ENCODE measurements around the gene RRAD.
"Not testable (repeated sequence)": the region's sequence is repeated elsewhere in the genome, so short reads cannot be mapped to it uniquely, and the experiment has no call there.

The RRAD gene

GRCh38 chr16:66950971-66951790, 25.8 kb upstream of the RRAD start:
- no peak for DNase-seq

DNA sequence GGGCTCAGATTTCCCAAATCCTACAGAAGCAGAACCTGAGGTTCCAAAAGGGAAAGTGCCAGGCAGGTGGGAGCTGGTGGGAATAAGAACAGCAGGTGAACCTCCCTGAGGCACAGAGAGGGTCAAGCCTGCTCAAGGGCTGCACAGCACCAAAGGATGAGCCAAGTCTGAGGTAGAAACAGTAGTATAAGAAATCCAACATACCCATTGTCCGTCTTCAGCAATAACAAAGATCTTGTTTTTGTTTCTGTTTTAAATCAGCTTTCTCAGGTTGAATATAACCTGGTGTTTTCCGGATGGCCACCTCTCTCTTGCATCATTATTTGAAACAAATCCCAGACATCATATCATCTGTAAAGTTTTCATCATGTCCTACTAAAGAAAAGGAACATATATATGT, 25.1 kb upstream of the RRAD start:
- no peak for DNase-seq

GRCh38 chr16:66949472-66949871, 24.1 kb upstream of the RRAD start:
- DNase-seq, result no peak

DNA sequence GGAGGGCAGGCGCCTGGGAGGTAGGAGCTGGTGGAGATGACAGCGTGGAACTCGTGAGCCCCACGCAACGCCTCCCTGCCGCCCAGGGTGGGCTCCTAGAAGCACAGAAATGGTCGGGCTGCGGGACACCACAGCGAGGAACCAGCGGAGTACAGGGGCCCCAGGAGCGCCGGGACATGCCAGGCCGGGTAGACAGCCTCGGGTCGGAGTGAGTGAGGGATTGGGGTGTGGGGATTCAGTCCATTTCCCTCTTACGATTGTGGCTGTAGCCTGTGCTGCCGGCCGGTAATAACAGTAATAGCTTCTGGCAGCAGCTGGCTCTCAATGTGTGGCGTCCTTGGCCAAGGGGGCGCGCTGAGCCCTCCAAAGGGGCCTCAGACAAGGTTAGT, 23.5 kb upstream of the RRAD start:
- no peak for DNase-seq

DNA sequence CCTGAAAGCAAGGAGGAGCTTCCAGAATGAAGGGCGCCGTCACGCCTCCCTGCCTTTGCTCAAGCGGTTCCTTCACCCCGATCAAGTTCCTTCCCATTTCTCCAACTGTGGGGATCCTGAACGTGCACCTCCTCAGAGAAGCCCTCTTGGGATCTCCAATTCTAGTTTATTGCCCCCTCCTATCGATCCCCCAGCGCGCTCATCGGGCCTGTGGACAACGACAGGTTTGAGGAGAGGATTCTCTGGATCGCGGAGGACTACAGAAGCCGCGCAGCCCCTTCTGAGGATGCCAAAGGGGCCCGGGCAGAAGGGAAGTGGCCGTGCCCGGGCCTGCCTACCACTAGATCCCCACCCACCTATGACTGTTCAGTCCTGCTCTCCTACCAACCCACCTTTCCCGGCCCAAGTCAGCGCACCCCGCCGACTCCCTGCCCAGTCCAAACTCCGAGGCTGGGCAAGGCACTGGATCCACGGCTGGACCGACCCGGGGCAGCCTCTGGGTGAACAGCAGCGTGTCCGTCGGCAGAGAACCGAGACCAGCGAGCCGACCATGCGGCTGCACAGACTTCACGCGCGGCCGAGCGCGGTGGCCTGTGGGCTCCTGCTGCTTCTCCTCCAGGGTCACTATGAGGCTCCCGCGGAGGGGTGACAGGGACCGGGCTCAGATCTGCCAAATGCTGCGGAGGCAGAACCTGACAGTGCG, 22.9 kb upstream of the RRAD start:
- DNase-seq, result no peak

- peak; percentile 60 to 72 for DNase-seq
Observed at GRCh38 chr16:66947302-66948065, 22.1 kb upstream of the RRAD start.

- no peak for DNase-seq
Observed at GRCh38 chr16:66946974-66947301, 21.6 kb upstream of the RRAD start.

- DNase-seq, result no peak
Observed at GRCh38 chr16:66946541-66946940, 21.2 kb upstream of the RRAD start.

- no peak for DNase-seq
Observed at GRCh38 chr16:66945939-66946338, 20.6 kb upstream of the RRAD start.

- DNase-seq, result not testable (repeated sequence)
Observed at GRCh38 chr16:66944971-66945370, 19.6 kb upstream of the RRAD start.

DNA sequence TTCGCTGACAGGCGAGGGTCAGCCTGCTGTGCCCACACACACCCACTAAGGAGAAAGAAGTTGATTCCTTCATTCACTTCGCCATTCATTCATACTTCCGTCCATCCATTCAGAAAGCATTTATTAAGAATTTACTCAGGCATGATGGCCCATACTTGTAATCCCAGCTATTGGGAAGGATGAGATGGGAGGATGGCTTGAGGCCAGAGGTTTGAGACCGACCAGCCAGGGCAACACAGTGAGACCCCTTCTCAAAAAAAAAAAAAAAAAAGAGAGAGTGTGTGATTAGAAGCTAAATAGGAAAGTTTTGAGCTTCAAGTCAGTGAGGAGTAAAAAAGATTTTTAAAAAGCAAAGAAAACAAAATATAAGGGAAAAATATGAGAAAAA, 18.7 kb upstream of the RRAD start:
- DNase-seq, result no peak

DNA sequence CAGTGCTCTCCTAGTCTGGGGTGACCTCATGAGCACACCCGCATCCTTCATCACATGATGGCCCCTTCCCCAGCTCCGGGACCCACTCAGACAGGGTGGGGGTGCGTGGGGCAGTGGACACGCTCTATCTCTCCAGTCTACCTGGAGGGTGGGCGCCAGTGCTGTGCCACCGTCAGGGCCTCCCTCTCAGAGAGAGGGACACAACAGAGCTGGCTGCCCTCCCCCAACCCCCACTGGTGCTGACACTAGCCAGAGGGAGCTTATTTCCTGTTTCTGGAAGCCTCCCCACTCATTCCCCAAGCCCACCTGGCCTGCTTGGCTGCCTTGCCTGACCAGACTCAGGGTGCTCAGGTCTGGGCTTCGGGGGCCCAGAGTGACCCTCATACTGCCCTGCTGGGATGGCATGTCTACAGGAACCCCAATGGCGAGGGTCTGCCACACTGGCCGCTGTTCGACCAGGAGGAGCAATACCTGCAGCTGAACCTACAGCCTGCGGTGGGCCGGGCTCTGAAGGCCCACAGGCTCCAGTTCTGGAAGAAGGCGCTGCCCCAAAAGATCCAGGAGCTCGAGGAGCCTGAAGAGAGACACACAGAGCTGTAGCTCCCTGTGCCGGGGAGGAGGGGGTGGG, 18.2 kb upstream of the RRAD start:
- DNase-seq, result no peak

GRCh38 chr16:66942981-66943380, 17.6 kb upstream of the RRAD start:
- no peak for DNase-seq

DNA sequence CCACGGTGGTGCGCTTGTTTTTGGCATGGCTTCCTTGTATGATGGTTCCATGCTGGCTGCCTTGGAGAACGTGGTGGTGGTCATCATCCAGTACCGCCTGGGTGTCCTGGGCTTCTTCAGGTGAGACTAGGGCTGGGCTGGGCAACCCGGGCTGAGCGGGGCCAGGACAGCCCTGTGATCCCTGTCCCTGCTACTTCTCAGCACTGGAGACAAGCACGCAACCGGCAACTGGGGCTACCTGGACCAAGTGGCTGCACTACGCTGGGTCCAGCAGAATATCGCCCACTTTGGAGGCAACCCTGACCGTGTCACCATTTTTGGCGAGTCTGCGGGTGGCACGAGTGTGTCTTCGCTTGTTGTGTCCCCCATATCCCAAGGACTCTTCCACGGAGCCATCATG, 14.9 kb upstream of the RRAD start:
- DNase-seq, result no peak

DNA sequence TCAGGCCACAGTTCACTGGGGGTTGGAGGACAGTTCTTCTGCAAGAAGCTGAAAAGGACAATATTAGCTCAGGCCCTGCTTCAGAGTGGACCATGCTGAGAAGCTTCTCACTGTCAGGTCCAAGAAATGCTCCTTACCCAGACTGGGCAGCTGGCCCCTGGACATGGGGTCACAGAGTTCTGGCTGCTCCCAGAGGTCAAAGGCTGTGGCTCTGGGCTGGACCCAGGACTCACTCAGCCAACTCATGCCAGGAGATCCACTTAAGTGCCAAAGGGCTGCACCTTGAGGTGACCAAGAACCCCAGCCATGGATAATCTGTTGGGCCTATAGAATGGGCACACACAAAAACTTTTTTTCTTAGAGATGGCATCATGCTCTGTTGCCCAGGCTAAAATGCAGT, 14.0 kb upstream of the RRAD start:
- no peak for DNase-seq

DNA sequence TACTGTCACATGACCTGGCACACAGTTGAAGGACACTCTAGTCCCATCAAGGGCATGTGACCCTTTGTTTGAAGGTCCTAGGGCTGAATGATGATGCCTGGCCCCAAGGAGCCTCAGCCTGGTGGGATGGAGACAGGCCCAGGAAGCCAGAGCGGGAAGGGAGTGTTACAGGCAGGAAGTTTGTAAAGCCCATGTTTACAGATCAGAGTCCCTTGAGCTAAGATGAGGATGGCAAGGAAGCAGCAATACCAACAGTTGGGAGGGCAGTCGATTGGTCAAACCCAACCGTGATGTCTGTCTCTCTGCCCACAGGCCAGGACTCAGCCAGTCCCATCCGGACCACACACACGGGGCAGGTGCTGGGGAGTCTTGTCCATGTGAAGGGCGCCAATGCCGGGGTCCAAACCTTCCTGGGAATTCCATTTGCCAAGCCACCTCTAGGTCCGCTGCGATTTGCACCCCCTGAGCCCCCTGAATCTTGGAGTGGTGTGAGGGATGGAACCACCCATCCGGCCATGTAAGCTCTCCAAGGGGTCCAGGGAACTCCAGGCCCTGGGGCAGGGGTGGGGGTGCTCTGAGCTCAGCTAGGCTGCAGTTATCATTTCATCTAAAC, 12.5 kb upstream of the RRAD start:
- no peak for DNase-seq

DNA sequence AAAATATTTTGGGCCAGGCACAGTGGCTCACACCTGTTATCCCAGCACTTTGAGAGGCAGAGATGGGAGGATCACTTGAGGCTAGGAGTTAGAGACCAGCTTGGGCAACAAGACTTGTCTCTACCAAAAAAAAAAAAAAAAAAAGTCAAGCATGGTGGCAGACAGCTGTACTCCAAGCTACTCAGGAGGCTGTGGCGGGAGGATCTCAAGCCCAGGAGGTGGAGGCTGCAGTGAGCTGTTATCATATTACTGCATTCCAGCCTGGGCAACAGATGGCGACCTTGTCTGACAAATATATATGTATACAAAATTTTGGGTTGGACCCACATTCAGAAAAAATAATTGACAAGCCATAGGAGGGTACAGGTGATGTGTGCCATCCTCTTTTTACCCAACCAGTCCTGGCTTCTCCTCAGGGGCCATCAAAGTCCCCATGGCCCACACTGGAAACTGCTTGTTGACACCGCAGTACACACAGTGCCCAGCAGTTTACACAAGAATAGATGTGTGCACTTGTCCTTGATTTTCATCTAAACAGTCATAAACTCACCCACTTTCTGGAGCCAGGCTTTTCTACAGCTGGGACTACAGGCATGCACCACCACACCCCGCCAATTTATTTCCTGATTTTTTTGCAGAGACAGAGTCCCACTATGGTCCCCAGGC, 11.7 kb upstream of the RRAD start:
- DNase-seq, result no peak

DNA sequence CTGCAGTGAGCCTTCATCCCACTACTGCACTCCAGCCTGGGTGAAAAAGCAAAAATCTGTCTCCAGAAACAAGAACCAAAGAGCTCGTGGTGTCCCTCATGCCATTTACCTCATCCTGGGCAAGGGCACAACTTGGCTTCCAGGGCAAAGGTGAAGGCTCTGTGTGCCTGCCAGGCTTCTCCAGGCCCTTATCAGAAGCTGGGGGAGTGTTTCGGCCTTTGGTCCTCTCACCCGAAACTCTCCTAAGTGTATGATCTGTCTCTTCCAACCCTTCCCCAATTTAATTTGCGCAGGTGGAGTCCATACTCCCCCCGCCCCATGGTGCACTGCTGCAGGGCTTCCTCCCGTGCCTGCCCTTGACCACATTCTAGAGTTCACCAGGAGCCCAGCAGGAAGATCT, 11.1 kb upstream of the RRAD start:
- no peak for DNase-seq

- DNase-seq, result no peak
Observed at GRCh38 chr16:66935314-66936011, 10.1 kb upstream of the RRAD start, which contains the start of gene CES2. CES2 (plus strand) TSS chr16:66935516; CDS start chr16:66935636, 120 bp downstream.

- DNase-seq, result not testable (repeated sequence)
Observed at GRCh38 chr16:66934839-66935313, 9.5 kb upstream of the RRAD start.

DNA sequence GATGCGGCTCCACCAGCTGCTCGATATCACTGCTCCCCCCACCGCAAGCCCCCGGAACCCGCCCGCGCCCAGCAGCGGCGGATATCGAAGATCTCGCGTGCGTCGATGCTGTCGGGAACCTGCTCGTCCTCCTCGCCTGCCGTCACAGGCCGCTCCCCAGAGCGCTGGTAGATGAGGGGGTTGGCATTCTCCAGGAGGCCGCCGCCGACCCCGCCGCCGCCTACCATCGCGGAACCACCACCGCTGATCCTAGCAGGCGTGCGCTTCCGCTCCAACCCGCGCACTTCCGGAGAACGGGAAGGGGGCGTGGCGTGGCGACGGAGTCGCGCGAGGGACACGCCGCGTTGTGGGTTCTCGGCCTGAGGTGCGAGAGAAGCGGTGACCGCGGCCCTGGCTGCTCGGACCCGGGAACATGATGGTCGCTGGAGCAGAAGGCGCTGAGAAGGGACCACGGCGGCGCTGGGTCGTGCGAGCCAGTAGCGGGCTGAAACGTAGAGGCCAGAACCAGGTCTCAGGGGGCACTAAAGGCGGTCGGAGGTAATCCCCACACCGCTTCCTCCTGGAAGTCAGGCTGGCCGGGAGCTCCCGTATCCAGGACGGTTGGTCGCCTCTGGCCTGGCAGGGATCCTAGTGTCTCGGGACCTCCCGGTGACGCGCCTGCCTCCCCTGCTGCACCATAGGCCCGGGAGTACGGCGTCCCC, 9.0 kb upstream of the RRAD start, which contains the start of gene CIAO2B:
Gene CIAO2B (minus strand): TSS at position 265 of the 701 bp plus-strand sequence. CDS start 38 bp downstream, at position 227.
- DNase-seq, result peak; percentile 67 to 79
